GM12878 (cell line): ENCODE data around the gene TRAF3.

Experiments
- CTCF ChIP-seq, 3 experiments: IDR thresholded peaks in 2 of 3; conservative IDR thresholded peaks in 1 of 3; 2 replicates each; pipeline ENCODE4 v1.5.1; 2011; ENCODE audit warnings: low read depth in 3 of 3, low read length in 3 of 3, mild to moderate bottlenecking in 3 of 3, control low read depth in 2 of 3, moderate library complexity in 2 of 3, inconsistent platforms in 1 of 3, mixed read lengths in 1 of 3; ENCODE audit not compliant: control insufficient read depth in 2 of 3, insufficient read depth in 1 of 3; ENCODE audit errors: extremely low read depth in 1 of 3
- EGR1 ChIP-seq, 2 experiments: IDR thresholded peaks; 1 replicate in 1 of 2; 2 replicates in 1 of 2; pipeline ENCODE4 v1.6.1; 2011 to 2012; ENCODE audit warnings: low read depth in 2 of 2, low read length in 2 of 2, borderline replicate concordance in 1 of 2, mild to moderate bottlenecking in 1 of 2, moderate library complexity in 1 of 2
- GATAD2B ChIP-seq: fragments of 450-650 bp; conservative IDR thresholded peaks from 2 replicates; pipeline ENCODE4 v1.6.1; 2017; ENCODE audit warnings: low read depth, mild to moderate bottlenecking, moderate library complexity
- JUND ChIP-seq: IDR thresholded peaks from 2 replicates; pipeline ENCODE4 v1.6.1; 2012; ENCODE audit warnings: low read depth, mild to moderate bottlenecking, low read length, improper control_type of control experiment, moderate library complexity
- YY1 ChIP-seq: IDR thresholded peaks from 2 replicates; pipeline ENCODE4 v1.6.1; 2011; ENCODE audit warnings: low read depth, mild to moderate bottlenecking, low read length
- TF ChIP-seq, protein P1 (sequence below): IDR thresholded peaks from 2 replicates; pipeline ENCODE4 v1.6.1; 2012; ENCODE audit warnings: low read depth, low read length, improper control_type of control experiment

DNA sequence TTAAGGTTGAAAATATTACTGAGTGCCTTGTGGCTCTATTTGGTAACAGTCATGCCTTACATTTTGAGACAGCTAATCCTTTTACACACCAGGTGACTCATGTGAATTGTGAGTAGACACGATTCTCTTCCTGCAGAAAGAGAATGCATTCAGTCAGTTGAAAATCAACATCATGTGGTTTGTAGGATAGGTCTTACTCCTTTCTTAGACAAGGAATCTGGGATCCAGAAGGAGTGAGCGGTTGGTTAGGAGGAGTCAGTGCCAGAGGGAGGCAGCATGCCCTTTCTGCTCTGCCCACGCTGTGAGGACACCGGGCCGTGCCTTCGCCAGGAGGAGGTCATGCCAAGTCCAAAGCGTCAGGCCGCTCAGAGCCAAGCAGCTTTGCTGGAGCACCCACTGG is 47.6 kb downstream of the TRAF3 start:
- TF ChIP-seq EGR1 (IDR thresholded peaks at IDR 0.05; ENCODE audit: borderline replicate concordance in 1 of 2, low read depth in 2 of 2, low read length in 2 of 2): no peak
- TF ChIP-seq JUND: no peak
- TF ChIP-seq, protein P1, sequence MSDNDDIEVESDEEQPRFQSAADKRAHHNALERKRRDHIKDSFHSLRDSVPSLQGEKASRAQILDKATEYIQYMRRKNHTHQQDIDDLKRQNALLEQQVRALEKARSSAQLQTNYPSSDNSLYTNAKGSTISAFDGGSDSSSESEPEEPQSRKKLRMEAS: no peak
- TF ChIP-seq CTCF (IDR thresholded peaks at IDR 0.05 in 2 of 3, conservative IDR thresholded peaks at IDR 0.05 in 1 of 3; ENCODE audit: control insufficient read depth in 2 of 3, extremely low read depth in 1 of 3, insufficient read depth in 1 of 3, low read depth in 3 of 3, low read length in 3 of 3): no peak
- TF ChIP-seq YY1: no peak
- no peak for TF ChIP-seq GATAD2B
